Activated naive CD4-positive, alpha-beta T cell treated with anti-CD3 and anti-CD28 coated beads, Interleukin-2, amount 10 ng/mL, durations not matched to agents 5 hours and 36 hours (primary cell): ENCODE data around the gene OR51I1. TPM values are rescaled to one million over a fixed set of nuclear protein-coding genes. Genes with fewer than 3 reads are reported as not detected.

Source experiments
- total RNA-seq, 2 experiments: library from RNA; stranded (reverse); gene quantifications; one replicate each; pipeline ENCODE4 v1.2.3, GENCODE V29; 2021

Gene OR51I1, protein sequence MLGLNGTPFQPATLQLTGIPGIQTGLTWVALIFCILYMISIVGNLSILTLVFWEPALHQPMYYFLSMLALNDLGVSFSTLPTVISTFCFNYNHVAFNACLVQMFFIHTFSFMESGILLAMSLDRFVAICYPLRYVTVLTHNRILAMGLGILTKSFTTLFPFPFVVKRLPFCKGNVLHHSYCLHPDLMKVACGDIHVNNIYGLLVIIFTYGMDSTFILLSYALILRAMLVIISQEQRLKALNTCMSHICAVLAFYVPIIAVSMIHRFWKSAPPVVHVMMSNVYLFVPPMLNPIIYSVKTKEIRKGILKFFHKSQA
- total RNA-seq, result not detected

DNA sequence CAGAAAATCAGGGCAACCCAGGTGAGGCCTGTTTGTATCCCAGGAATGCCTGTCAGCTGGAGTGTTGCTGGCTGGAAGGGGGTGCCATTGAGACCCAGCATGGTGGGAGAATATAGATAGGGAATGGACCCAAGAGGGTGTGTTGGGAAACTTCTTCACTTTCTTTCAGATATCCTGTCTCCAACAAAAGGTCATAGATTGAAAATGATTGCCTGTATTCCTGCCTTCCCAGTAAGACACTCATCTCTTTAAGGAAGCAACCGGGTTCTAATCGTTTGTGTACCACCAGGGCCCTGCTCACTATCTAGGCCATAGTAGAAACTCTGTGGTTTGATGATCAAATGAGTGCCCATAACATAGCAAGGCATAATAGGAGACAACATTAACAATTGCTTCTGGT is at the start of gene OR51I1:
TSS of gene OR51I1 (minus strand) at position 101 of the 400 bp plus-strand sequence. CDS start at position 101, 0 bp downstream.

GRCh38 chr11:5488385-5488784 is 47.1 kb upstream of the OR51I1 start, which contains the start of gene OR52D1:
TSS of gene OR52D1 (plus strand) at chr11:5488685. CDS start at chr11:5488707, 22 bp downstream.

DNA sequence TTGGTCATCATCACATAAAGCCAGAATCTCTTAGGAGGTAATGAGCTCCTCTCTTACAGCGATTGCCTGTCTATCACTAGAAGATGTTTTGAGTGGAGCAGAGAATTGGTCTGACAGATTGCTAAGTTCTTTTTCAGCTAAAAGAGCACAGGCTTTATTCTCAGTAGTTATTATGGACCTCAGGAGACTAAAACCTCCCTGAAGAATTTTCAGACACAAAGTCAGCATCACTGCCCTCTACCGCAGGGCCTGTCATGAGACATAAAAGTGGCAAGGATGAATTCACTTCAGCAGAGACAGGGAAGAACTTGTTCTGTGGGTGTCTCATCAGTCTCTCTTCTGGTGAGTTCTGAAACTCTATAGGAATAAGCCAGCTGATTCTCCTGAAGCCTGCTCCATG is 7.7 kb upstream of the OR51I1 start, which contains the start of gene OR51I2:
TSS of gene OR51I2 (plus strand) at position 301 of the 400 bp plus-strand sequence. CDS start 4,166 bp downstream, outside the sequence.

DNA sequence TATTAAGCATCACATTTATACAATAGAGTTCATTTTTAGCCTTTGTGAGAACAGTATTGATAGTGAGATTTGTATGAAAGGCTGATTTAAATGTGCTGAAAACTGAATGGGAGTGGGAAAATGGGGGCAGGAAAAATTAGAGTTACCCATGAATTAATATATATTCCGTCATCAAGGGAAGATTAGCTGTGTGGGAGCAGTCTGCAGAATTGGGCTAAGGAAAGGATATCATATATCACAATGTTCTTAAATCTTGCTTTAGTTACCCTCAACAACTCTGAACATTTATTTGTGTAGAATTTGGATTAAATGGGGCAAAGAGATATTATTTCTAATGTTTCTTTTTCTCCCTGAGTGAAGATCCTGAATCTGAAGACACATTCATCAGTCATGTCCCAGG is 19.5 kb downstream of the OR51I1 start, which contains the start of gene OR51Q1:
TSS of gene OR51Q1 (plus strand) at position 301 of the 400 bp plus-strand sequence. CDS start at position 391, 90 bp downstream.

Other genes with a start within 250 kb of the OR51I1 start
- not detected for gene OR51V1, start 240.8 kb downstream of the OR51I1 start, total RNA-seq
- not detected for gene HBB, start 214.4 kb downstream of the OR51I1 start, total RNA-seq
- not detected for gene HBD, start 207.0 kb downstream of the OR51I1 start, total RNA-seq
- not detected for gene HBG1, start 191.7 kb downstream of the OR51I1 start, total RNA-seq
- not detected for gene HBG2, start 186.7 kb downstream of the OR51I1 start, total RNA-seq
- gene HBE1, start 171.6 kb downstream of the OR51I1 start, total RNA-seq, result not detected
- gene OR51B4, start 139.6 kb downstream of the OR51I1 start, total RNA-seq, result not detected
- not detected for gene OR51B2, start 117.2 kb downstream of the OR51I1 start, total RNA-seq
- gene OR51B5, start 98.0 kb downstream of the OR51I1 start, total RNA-seq, result not detected
- gene OR51B6, start 90.0 kb downstream of the OR51I1 start, total RNA-seq, result not detected
- not detected for gene OR51M1, start 57.7 kb downstream of the OR51I1 start, total RNA-seq
- not detected for gene OR51Q1, start 19.4 kb downstream of the OR51I1 start, total RNA-seq
- gene OR51I2, start 7.8 kb upstream of the OR51I1 start, total RNA-seq, result not detected
- gene OR52D1, start 47.2 kb upstream of the OR51I1 start, total RNA-seq, result not detected
- gene UBQLN3, start 68.4 kb upstream of the OR51I1 start, total RNA-seq, result not detected
- under 1 TPM in 1 of 2 experiments, not detected in 1; 0.20 TPM for gene UBQLNL, start 75.2 kb upstream of the OR51I1 start, total RNA-seq
- not detected for gene OR52H1, start 107.0 kb upstream of the OR51I1 start, total RNA-seq
- not detected for gene OR52B6, start 139.4 kb upstream of the OR51I1 start, total RNA-seq
- gene TRIM6, start 155.1 kb upstream of the OR51I1 start, total RNA-seq, result under 1 TPM; 0.10 to 0.28 TPM
- gene TRIM34, start 183.5 kb upstream of the OR51I1 start, total RNA-seq, result 10 to 100 TPM; 12.9 to 13.3 TPM
- 10 to 100 TPM; 28.7 to 28.9 TPM for gene TRIM5, start 243.6 kb upstream of the OR51I1 start, total RNA-seq
- 100 to 1,000 TPM; 262 to 277 TPM for gene TRIM22, start 248.3 kb upstream of the OR51I1 start, total RNA-seq